CD4-positive, alpha-beta T cell treated with Interleukin-17A for 4 hours (primary cell): ENCODE measurements around the gene TAS1R2.
A peak's percentile ranks its signal among the peaks of the same experiment; 100 is the strongest.
"Not testable (repeated sequence)": the region's sequence is repeated elsewhere in the genome, so short reads cannot be mapped to it uniquely, and the experiment has no call there.

ENCODE experiments used
- DNase-seq: peaks from one replicate; pipeline ENCODE4 v3.0.0-alpha.2; 2020; ENCODE audit warnings: mixed read lengths

The TAS1R2 gene

GRCh38 chr1:18859560-18859959 is at the start of gene TAS1R2:
TSS of gene TAS1R2 (minus strand) at chr1:18859660. CDS start at chr1:18859660, 0 bp downstream.
- no peak for DNase-seq

GRCh38 chr1:18907917-18908845 is 48.7 kb upstream of the TAS1R2 start:
- no peak for DNase-seq

DNA sequence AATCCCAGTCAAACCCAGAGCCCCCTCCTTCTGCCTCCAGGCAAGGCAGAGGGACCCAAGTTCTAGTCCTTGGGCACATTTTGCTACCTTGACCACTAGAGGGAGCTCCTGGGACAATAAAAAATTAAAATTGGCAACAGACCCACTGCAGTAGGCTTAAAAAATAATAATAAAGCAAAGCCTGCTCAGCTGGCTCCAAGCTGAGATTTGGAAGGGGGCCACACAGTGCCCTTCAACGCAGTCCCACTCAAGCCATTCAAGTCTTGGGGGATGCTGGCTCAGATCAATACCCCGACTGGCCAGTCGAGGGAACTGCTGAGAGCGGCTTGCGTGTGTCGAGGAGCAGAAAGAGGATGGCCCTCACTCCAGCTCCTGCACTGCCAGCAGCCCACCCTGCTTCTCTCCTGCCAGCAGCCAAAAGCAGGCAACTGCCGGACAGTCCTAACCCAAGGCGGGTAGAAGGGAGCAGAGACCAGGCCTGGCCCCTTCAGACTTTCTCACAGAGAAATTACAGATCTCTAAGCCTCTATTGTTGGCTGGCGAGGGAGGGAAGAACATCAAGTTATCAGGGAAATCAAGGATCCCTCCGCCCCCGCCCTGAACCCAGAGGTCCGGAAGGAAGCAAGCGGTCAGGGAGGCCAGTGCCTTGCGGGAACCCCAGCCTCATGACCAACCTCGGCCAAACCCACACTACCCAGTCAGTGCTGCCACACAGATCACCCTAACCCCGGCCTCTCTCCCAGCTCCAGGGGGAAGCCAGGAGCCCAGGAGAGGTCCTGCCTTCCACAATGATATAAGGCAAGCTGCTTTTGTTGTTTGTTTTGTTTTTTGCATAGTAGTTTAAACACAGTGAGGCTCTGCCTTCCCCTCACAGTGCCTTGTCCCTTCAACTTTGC is 47.8 kb upstream of the TAS1R2 start:
- DNase-seq, result peak; percentile 68

GRCh38 chr1:18903291-18903756 is 43.9 kb upstream of the TAS1R2 start:
- no peak for DNase-seq

DNA sequence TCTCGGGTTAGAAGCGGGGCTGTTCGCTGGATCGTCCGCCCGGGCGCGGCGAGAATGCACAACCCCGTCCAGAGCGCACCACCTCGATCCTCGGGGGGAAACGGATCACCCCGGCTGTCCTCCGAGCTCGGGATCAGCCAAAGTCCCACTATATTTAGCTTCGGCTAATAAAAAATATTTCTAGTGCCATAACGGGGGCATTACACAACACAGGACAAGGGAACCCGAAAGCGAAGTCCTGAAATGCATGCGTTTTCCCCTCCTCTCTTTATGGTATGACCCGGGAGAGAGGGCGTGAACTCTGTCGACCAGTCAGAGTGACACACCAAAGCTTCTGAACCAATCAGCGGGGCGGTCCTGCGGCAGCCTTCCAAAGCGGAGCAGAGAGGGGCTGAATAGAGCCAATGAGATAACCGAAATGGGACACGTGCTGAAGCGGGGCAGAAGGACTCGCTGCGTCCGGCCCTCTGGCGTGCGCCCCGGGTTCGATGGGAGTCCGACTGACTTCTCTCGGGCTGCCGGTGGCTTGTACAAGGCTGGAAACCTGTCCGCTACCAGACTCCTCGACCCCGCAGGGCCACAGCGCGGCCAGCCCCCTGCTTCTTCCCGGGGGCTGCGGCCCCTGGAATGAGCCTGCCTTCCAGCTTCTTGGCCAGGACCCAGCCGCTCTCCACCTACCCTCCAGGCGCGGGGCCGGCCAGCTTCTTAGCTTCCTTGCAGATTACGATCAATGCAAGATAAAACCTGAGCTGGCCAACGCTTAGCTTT is 43.2 kb upstream of the TAS1R2 start, which contains the start of gene ALDH4A1:
ALDH4A1 (minus strand) TSS at position 33 of the 768 bp plus-strand sequence; CDS start at position 1, 32 bp downstream.
- DNase-seq, result peak; percentile 92

DNA sequence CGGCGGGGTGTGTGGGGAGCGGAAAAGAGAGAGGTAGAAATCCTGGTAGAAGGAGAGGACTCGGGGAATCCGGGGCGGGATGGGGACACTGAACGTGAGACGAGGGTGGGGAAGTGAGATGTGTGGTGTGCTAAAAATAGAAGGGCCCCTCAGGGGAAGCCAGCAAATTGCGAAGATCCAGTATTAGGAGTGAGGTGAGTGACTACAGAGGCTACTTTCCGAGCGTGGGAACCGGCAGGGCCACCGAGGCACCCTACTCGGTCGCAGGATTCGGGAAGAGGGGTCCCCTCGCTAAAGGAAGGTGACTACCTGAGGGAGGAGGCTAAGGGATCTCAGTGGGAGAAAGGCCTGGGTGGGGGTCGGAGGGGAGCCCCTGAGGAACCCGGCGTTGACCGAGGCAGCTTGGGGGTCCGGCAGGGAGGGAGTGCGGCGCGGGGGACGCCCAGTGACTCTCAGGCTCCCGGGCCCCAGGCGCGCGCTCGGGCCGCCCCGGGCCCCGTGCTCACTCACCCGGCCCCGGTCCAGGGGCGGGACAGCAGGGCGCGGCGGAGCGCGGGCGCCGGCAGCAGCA is 42.6 kb upstream of the TAS1R2 start:
- peak; percentile 21 for DNase-seq

GRCh38 chr1:18901147-18901951 is 41.9 kb upstream of the TAS1R2 start:
- DNase-seq, result no peak

- DNase-seq, result peak; percentile 20
Observed at GRCh38 chr1:18900303-18900841, 40.9 kb upstream of the TAS1R2 start.

GRCh38 chr1:18899363-18900049 is 40.0 kb upstream of the TAS1R2 start:
- no peak for DNase-seq

DNA sequence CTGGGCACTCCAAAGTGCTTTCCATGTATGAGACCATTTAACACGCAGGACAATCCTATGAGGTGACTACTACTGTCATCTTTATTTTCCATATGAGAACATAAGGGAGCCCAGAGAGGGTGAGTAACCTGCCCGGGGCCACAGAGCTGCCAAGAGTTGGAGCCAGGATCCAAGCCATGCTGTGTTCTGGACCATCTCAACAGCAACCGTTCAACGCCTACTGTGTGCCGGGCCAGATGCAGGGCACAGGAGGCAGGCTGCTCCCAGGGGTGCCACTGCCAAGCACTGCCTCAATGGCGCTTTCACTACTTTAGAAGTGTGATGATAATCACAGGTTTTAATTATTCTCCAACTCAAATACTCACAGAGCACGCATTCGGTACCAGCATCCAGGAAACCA is 39.1 kb upstream of the TAS1R2 start:
- no peak for DNase-seq

DNA sequence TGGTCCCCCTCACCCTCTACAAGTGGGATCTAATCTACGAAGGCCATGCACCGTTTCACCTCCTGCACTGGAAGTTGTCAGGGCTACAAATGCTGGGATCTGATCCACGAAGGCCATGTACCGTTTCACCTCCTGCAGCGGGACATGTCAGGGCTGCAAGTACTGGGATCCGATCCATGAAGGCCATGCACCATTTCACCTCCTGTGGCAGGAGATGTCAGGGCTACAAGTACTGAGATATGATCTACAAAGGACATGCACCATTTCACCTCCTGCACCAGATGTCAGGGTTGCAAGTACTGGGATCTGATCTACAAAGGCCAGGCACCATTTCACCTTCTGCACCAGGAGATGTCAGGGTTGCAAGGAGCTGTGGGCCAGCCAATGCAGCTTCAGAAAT is 35.9 kb upstream of the TAS1R2 start:
- no peak for DNase-seq

GRCh38 chr1:18893120-18893519 is 33.7 kb upstream of the TAS1R2 start:
- DNase-seq, result no peak

GRCh38 chr1:18891858-18892257 is 32.4 kb upstream of the TAS1R2 start:
- not testable (repeated sequence) for DNase-seq

DNA sequence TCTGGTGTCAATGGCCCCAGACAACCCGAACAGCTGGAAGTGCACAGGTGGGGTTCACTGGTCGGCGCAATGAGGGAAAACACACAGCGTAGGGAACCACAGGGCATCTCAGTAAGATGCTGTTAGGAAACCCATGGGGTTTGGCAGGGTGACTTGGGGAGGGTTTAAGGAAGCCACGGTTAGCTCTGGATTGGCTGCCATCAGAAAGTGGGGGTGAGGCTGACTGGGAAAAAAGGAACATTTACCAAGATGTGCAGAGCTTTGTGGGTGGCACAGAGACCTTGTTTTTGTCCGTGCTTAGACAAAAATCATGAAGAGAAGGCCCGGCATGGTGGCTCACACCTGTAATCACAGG is 31.9 kb upstream of the TAS1R2 start:
- no peak for DNase-seq

GRCh38 chr1:18890706-18891425 is 31.4 kb upstream of the TAS1R2 start:
- no peak for DNase-seq

GRCh38 chr1:18886003-18886335 is 26.5 kb upstream of the TAS1R2 start:
- no peak for DNase-seq

- no peak for DNase-seq
Observed at GRCh38 chr1:18885311-18886002, 26.0 kb upstream of the TAS1R2 start.

DNA sequence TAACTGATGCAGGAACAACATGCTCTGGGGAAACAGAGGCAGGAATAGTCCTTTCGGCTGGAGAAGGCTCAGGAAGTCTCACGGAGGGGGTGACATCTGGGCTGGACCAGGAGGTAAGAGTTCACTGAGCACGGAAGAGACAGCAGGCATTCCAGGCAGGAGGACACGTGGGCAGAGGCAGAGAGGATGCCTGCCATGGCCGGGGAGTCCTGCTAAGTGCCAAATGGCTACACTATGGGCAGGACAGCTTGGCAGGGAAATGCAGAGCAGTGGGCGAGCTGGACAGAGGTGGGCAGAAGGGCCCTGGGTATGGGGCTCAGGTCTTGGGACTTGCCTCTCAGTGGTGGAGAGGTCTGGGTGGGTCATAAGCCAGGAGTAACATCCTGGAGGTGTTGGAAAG is 25.3 kb upstream of the TAS1R2 start:
- no peak for DNase-seq

- no peak for DNase-seq
Observed at GRCh38 chr1:18884419-18884717, 24.9 kb upstream of the TAS1R2 start.
